HL-60 (cell line): ENCODE results near the gene SUPT3H.

ENCODE experiments used
- GABPA ChIP-seq: IDR thresholded peaks from 2 replicates; pipeline ENCODE4 v1.6.1; 2012; ENCODE audit warnings: low read depth
- POLR2AphosphoS5 ChIP-seq: IDR thresholded peaks from 2 replicates; pipeline ENCODE4 v1.6.1; 2012; ENCODE audit warnings: low read depth
- TF ChIP-seq, protein P1 (sequence below): IDR thresholded peaks from one replicate; pipeline ENCODE4 v1.5.1; 2011; ENCODE audit warnings: low read length, control low read depth, inconsistent platforms; ENCODE audit not compliant: insufficient read depth

- TF ChIP-seq, protein P1, sequence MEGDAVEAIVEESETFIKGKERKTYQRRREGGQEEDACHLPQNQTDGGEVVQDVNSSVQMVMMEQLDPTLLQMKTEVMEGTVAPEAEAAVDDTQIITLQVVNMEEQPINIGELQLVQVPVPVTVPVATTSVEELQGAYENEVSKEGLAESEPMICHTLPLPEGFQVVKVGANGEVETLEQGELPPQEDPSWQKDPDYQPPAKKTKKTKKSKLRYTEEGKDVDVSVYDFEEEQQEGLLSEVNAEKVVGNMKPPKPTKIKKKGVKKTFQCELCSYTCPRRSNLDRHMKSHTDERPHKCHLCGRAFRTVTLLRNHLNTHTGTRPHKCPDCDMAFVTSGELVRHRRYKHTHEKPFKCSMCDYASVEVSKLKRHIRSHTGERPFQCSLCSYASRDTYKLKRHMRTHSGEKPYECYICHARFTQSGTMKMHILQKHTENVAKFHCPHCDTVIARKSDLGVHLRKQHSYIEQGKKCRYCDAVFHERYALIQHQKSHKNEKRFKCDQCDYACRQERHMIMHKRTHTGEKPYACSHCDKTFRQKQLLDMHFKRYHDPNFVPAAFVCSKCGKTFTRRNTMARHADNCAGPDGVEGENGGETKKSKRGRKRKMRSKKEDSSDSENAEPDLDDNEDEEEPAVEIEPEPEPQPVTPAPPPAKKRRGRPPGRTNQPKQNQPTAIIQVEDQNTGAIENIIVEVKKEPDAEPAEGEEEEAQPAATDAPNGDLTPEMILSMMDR = no peak
- TF ChIP-seq POLR2AphosphoS5 (no peak), GABPA (no peak)
These were observed 241.2 kb downstream of the SUPT3H start for GRCh38 chr6:45136495-45136894.
